Spleen (tissue), 7 donors: ENCODE data around the gene DOCK10.

Source experiments
- CTCF ChIP-seq, 11 experiments: fragments of 200-600 bp in 7 of 11; fragments of 450-650 bp in 4 of 11; sonication (generic) in 4 of 11; IDR thresholded peaks in 8 of 11; conservative IDR thresholded peaks in 3 of 11; 1 replicate in 7 of 11; 2 replicates in 4 of 11; pipeline versions ENCODE4 v1.4.0 to v1.8.0; 2016 to 2021; ENCODE audit warnings: antibody characterized with exemption in 11 of 11, inconsistent platforms in 4 of 11, mild to moderate bottlenecking in 1 of 11
- POLR2A ChIP-seq, 3 donors: fragments of 450-650 bp; IDR thresholded peaks; one replicate each; pipeline ENCODE4 v1.5.1; 2017; ENCODE audit warnings: antibody characterized with exemption in 3 of 3, mild to moderate bottlenecking in 1 of 3
- POLR2AphosphoS5 ChIP-seq, 3 donors: sonication (generic); formaldehyde crosslinking; IDR thresholded peaks; one replicate each; pipeline ENCODE4 v1.5.1; 2017; ENCODE audit warnings: antibody characterized with exemption in 3 of 3
- donor health status: DM: no; HTN: no; CAD: no; lungs with moderate emphysema.
- donor health status: DM: no; HTN: no; CAD: no.
- donor health status: DM: no; HTN: no; CAD: no.

DNA sequence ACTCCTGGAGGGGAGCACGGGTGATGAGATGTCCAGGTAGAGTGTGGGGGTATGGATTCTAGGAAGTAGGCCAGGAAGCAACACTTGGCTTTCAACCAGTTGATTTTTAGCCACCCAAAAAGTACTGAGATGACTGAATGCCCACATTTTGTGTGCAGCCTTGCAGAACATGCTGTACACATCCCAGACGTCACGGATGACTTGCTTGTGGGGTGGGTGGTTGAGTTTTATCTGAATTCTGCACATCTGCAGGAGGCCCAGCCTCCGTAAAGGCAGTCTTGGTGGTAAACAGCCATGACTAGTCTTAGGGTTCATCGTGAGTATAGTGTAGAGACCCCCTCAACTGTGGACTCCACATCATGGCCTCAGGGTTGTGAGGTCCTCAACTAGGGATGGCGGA is 272.8 kb downstream of the DOCK10 start:
- TF ChIP-seq CTCF (IDR thresholded peaks at IDR 0.05 in 8 of 11, conservative IDR thresholded peaks at IDR 0.05 in 3 of 11) (no peak), POLR2A (IDR thresholded peaks at IDR 0.05) (no peak), POLR2AphosphoS5 (IDR thresholded peaks at IDR 0.05) (no peak)
